ENCODE data around the gene LAMA3. TPM values are rescaled to one million over a fixed set of nuclear protein-coding genes. Genes with fewer than 3 reads are reported as not detected.

Gene LAMA3
- total and polyA plus RNA-seq, 10 of the 15 experiments (the other 5 are each of a cell fraction or from before 2014, with no cell fraction given), result 0.37 to 6.5 (median 5.4) TPM

DNA sequence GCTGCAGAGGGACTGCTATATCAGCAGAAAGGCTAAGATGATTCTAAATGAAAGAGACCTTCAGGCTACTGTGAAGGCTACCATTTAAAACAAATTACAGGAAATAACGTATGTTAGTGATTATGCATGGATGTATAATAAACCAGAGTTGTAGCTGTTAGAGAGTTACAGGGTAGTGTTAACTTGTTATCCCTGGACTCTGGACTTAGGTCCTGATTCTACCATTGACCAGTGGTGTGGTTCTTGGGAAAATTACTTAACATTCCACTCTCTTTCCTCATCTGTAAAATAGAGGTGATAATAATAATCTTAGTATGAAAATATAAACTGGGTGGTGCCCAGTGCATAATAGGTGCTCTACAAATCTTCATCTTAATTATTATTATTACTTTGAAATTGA lies 22.2 kb downstream of the LAMA3 start:
- Histone ChIP-seq H3K4me2 (ENCODE audit: control insufficient read depth, insufficient read depth) (no peak overlapping the region), H3K4me1 (ENCODE audit: control insufficient read depth, insufficient read depth, low read length) (no peaks in the 10 kb centered on the region), H4K20me1 (ENCODE audit: control insufficient read depth, insufficient read depth) (no peaks in the 10 kb centered on the region), H3K27ac (ENCODE audit: control insufficient read depth, insufficient read depth) (no peak overlapping the region), H3K9ac (ENCODE audit: control insufficient read depth, insufficient read depth, low read length) (no peak overlapping the region), H3K9me3 (replicated peaks; ENCODE audit: control insufficient read depth, insufficient read depth, low read length) (peaks cover 3% of the 10 kb centered on the region; the same call in 1 of the 3 replicates), H3K27me3 (replicated peaks in 1 of 2; ENCODE audit: control insufficient read depth in 2 of 2, insufficient read depth in 2 of 2, low read length in 1 of 2) (no peaks in the 10 kb centered on the region; a peak in 1 of 4 replicates), H3K36me3 (ENCODE audit: control insufficient read depth in 2 of 2, insufficient read depth in 2 of 2, low read length in 1 of 2) (no peaks in the 10 kb centered on the region), H3K4me3 (no peak overlapping the region), H3K79me2 (ENCODE audit: control insufficient read depth, insufficient read depth, low read length) (no peaks in the 10 kb centered on the region), H2AFZ (ENCODE audit: control insufficient read depth, low read depth, low read length) (no peak overlapping the region)
- FAIRE-seq (no peak), DNase-seq (ENCODE audit: low read depth, low spot score) (no peak), ATAC-seq (no peak)
- BruUV-seq (replicated peaks), result no TSS peak
- RAD21 ChIA-PET (ENCODE audit: unreplicated experiment), result interaction anchor here (1.2 kb wide), 2 partner anchors 9 to 89 kb away, joined by 3 to 4 read pairs; no protein-coding TSS in a partner anchor
- WGBS (ENCODE audit: insufficient coverage, insufficient replicate concordance, low lambda C conversion rate, missing lambda C conversion rate), result 5% methylated on average over 1 of the region's 1 CpG
- in situ Hi-C loops (cut with MboI) (no loop called here), intact Hi-C loops (cut with micrococcal nuclease; ENCODE audit: unreplicated experiment) (loop anchor here (10.0 kb wide), 1 partner anchor 203 kb away; no protein-coding TSS in a partner anchor)
- CTCF ChIA-PET, result interaction anchor here (0.8 to 1.8 kb wide), 2 partner anchors 8 to 101 kb away, joined by 3 to 5 read pairs; no protein-coding TSS in a partner anchor
- SMC1A ChIA-PET (ENCODE audit: uncharacterized antibody, unreplicated experiment), result interaction anchor here (1.6 kb wide), 1 partner anchor 9 kb away, joined by 3 read pairs; no protein-coding TSS in a partner anchor
- TF ChIP-seq ATF7 (IDR thresholded peaks at IDR 0.05; ENCODE audit: low read depth) (no peak), ZBED1 (IDR thresholded peaks at IDR 0.05; ENCODE audit: borderline replicate concordance) (no peak), BACH1 (IDR thresholded peaks at IDR 0.05; ENCODE audit: borderline replicate concordance) (no peak), ZZZ3 (IDR thresholded peaks at IDR 0.05; ENCODE audit: control insufficient read depth, insufficient read length, low read depth) (no peak)
- TF ChIP-seq, protein P1, sequence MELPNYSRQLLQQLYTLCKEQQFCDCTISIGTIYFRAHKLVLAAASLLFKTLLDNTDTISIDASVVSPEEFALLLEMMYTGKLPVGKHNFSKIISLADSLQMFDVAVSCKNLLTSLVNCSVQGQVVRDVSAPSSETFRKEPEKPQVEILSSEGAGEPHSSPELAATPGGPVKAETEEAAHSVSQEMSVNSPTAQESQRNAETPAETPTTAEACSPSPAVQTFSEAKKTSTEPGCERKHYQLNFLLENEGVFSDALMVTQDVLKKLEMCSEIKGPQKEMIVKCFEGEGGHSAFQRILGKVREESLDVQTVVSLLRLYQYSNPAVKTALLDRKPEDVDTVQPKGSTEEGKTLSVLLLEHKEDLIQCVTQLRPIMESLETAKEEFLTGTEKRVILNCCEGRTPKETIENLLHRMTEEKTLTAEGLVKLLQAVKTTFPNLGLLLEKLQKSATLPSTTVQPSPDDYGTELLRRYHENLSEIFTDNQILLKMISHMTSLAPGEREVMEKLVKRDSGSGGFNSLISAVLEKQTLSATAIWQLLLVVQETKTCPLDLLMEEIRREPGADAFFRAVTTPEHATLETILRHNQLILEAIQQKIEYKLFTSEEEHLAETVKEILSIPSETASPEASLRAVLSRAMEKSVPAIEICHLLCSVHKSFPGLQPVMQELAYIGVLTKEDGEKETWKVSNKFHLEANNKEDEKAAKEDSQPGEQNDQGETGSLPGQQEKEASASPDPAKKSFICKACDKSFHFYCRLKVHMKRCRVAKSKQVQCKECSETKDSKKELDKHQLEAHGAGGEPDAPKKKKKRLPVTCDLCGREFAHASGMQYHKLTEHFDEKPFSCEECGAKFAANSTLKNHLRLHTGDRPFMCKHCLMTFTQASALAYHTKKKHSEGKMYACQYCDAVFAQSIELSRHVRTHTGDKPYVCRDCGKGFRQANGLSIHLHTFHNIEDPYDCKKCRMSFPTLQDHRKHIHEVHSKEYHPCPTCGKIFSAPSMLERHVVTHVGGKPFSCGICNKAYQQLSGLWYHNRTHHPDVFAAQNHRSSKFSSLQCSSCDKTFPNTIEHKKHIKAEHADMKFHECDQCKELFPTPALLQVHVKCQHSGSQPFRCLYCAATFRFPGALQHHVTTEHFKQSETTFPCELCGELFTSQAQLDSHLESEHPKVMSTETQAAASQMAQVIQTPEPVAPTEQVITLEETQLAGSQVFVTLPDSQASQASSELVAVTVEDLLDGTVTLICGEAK (IDR thresholded peaks at IDR 0.05; ENCODE audit: borderline replicate concordance), result no peak
- TF ChIP-seq, protein P2, sequence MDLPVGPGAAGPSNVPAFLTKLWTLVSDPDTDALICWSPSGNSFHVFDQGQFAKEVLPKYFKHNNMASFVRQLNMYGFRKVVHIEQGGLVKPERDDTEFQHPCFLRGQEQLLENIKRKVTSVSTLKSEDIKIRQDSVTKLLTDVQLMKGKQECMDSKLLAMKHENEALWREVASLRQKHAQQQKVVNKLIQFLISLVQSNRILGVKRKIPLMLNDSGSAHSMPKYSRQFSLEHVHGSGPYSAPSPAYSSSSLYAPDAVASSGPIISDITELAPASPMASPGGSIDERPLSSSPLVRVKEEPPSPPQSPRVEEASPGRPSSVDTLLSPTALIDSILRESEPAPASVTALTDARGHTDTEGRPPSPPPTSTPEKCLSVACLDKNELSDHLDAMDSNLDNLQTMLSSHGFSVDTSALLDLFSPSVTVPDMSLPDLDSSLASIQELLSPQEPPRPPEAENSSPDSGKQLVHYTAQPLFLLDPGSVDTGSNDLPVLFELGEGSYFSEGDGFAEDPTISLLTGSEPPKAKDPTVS (IDR thresholded peaks at IDR 0.05; ENCODE audit: low read depth, low read length), result no peak
- POLR2A ChIA-PET, result no interaction called here

Measured in GM12878 (cell line).